Mesodermal cell (in vitro differentiated cells): Measurements from ENCODE around the gene MDH1. TPM values are rescaled to one million over a fixed set of nuclear protein-coding genes. Genes with fewer than 3 reads are reported as not detected.
A peak's percentile ranks its signal among the peaks of the same experiment; 100 is the strongest.
"Not testable (repeated sequence)": the region's sequence is repeated elsewhere in the genome, so short reads cannot be mapped to it uniquely, and the experiment has no call there.

ENCODE experiments used
- H3K27ac ChIP-seq: 2 replicates; pipeline ENCODE4 v1.7.0; 2013; ENCODE audit warnings: mild to moderate bottlenecking, low read depth, low read length, moderate library complexity; ENCODE audit not compliant: severe bottlenecking
- H3K36me3 ChIP-seq: 2 replicates; pipeline ENCODE4 v1.7.1; 2013; ENCODE audit warnings: mild to moderate bottlenecking, low read length, moderate library complexity; ENCODE audit not compliant: control insufficient read depth, insufficient read depth
- H3K4me1 ChIP-seq: one replicate; pipeline ENCODE4 v1.7.1; 2013; ENCODE audit warnings: mild to moderate bottlenecking, low read length; ENCODE audit not compliant: insufficient read depth, control insufficient read depth, poor library complexity, severe bottlenecking
- H3K4me3 ChIP-seq: 2 replicates; pipeline ENCODE4 v1.7.0; 2013; ENCODE audit warnings: low read length, control low read depth, mild to moderate bottlenecking; ENCODE audit not compliant: insufficient read depth, poor library complexity, severe bottlenecking; ENCODE audit errors: extremely low read depth
- H3K9me3 ChIP-seq: 2 replicates; pipeline ENCODE4 v1.7.1; 2013; ENCODE audit warnings: mild to moderate bottlenecking, low read length, moderate library complexity; ENCODE audit not compliant: control insufficient read depth
- WGBS, 2 experiments: methylation state at CpG; one replicate each; pipeline ENCODE4 v1.1.5; 2013; ENCODE audit warnings: missing lambda C conversion rate in 2 of 2; ENCODE audit not compliant: insufficient coverage in 2 of 2; 5-methylcytosine and 5-hydroxymethylcytosine counted together
- polyA plus RNA-seq, 2 experiments: library from polyadenylated mRNA; stranded (reverse); fragments of 50-300 nt; gene quantifications; one replicate each; pipeline ENCODE4 v1.2.3, GENCODE V29; 2013

MDH1 gene
- polyA plus RNA-seq (2013, experiment 1 of 2) = 201 TPM
- polyA plus RNA-seq (2013, experiment 2 of 2) = 225 TPM

DNA sequence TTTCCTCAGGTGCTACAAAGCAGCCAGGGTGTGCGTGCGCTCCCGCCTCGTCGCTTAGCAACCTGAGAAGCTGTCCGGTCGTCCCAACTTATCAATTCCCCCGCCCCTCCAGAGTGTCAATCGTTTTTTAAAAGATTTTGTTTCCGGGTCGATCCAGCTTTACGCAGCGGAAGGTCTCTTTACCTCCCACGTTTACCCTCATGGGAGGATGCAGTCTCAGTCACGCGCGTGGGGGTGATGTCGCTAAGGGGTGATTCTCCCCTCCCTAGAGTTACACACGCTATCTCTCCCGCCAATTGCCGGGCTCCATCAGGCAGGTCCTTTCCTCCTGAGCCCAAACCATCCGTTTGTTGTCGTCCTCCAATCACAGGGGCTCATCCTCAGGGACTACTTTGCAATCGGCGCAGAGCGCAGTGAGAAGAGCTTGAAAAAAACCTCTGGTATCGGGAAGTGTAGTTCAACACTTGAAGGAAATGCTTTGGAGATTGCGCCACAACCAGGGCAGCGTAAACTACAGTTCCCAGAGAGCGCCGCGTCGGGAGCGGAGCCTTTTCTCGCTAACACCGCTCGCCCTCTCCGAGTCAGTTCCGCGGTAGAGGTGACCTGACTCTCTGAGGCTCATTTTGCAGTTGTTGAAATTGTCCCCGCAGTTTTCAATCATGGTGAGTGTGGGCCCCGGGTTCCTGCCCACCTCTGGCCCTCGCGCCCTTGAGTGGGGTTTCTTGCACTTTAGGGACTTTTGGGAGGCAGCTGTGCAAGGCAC, at the start of gene MDH1, which contains the start of gene WDPCP:
Gene MDH1 (plus strand): TSS at position 579 of the 763 bp plus-strand sequence. CDS start 81 bp downstream, at position 660.
Gene WDPCP (minus strand): TSS at position 93 of the 763 bp plus-strand sequence. CDS start 206 bp downstream, outside the sequence.
- H3K9me3 ChIP-seq = no peaks in the 10 kb centered on the region
- H3K4me1 ChIP-seq = peaks cover 20% of the 10 kb centered on the region
- H3K4me3 ChIP-seq = peak within 1 kb of the TSS; percentile 99
- peaks cover 10% of the 10 kb centered on the region for H3K36me3 ChIP-seq
- WGBS, 2 experiments = 0% methylated on average over 31 to 33 of the region's 44 CpGs
- peak within 1 kb of the TSS; percentile 58 for H3K27ac ChIP-seq

GRCh38 chr2:63539416-63540162, 49.2 kb upstream of the MDH1 start:
- WGBS, 2 experiments = 84 to 100% methylated on average over 3 to 4 of the region's 6 CpGs
- H3K27ac ChIP-seq = no peak overlapping the region
- no peaks in the 10 kb centered on the region for H3K4me1 ChIP-seq
- no peaks in the 10 kb centered on the region for H3K9me3 ChIP-seq
- H3K36me3 ChIP-seq = no peaks in the 10 kb centered on the region
- no peak overlapping the region for H3K4me3 ChIP-seq

DNA sequence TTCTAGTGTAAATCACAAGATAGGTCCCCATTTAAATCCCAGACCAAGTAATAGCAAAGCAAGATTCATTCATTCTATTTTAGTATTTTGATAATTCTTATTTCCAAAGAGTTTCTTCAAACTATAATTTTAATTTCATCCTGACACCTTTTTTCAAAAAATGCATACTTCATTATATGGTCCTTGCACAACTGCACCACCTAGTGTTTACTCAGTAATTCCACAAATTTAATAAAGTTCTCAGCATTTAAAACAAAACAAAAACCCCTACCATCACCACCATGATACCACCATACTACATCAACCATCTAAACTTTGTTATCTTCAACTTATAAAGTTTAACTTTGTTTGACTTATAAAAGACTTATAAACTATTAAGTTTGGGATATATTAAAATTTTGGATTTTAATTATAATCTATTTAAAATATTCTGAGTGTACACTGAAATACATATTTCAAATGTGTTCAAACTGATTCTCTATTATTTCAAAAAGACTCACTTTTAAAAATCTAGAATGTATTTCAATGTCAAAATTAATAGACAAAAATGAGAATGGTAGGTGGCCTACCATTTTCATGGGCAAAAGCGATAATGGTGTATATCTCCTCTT, 44.6 kb upstream of the MDH1 start:
- WGBS, 2 experiments = no CpG with 5 or more reads among the region's 1 CpG

DNA sequence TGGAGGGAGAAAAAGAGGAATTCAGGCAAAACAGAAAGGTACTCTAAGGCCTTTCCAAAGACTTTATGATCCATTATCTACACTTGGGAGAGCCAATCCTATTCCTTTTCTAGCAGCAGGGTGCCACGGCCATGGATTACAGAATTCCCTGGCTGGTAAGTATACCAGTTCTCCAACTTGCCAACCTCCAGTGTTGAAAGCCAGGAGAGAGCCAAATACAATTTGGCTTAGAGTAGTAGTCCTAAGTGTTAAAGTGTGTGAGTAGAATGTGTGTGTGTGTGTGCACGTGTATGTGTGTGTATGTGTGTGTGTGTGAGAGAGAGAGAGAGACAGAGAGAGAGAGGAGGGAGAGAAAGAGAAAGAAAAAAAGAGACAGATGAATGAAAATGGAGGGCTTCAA, 43.7 kb upstream of the MDH1 start:
- WGBS, 2 experiments = 70 to 83% methylated on average over 2 of the region's 2 CpGs
- Histone ChIP-seq H3K27ac (no peak overlapping the region), H3K36me3 (no peaks in the 10 kb centered on the region)

More for the DNA sequence above, 44.6 kb upstream of the MDH1 start:
- no peaks in the 10 kb centered on the region for H3K4me1 ChIP-seq
- H3K36me3 ChIP-seq = no peaks in the 10 kb centered on the region
- H3K9me3 ChIP-seq = no peaks in the 10 kb centered on the region
- no peak overlapping the region for H3K4me3 ChIP-seq
- no peak overlapping the region for H3K27ac ChIP-seq

DNA sequence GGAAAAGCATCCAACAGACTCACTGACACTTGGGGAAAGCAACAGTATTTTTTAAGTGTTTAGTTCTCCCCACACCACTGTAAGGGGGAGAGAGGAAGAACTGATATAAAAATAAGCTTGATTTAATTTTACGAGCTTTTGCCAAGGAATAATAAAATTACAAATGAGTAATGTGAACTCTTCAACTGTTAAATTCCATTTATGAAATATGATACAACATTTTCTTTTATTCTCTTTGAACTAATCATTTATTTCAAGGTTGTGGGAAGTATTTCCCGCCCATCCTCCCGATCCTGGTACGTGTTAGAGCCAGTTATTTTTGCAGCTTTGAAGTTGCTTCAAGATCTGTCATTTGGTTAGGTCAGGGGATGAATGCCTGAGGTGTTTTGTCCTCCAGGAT, 35.7 kb upstream of the MDH1 start:
- Histone ChIP-seq H3K27ac (no peak overlapping the region), H3K9me3 (peaks cover 6% of the 10 kb centered on the region), H3K4me3 (no peak overlapping the region), H3K4me1 (no peaks in the 10 kb centered on the region), H3K36me3 (no peaks in the 10 kb centered on the region)
- 100% methylated on average over 1 of the region's 4 CpGs; no CpG with 5 or more reads in 1 of the 2 experiments for WGBS, 2 experiments

More for the DNA sequence above, 43.7 kb upstream of the MDH1 start:
- Histone ChIP-seq H3K9me3 (no peaks in the 10 kb centered on the region), H3K4me3 (no peak overlapping the region), H3K4me1 (no peaks in the 10 kb centered on the region)

GRCh38 chr2:63555299-63555698, 33.5 kb upstream of the MDH1 start:
- H3K27ac ChIP-seq = no peak overlapping the region
- 94% methylated on average over 6 to 7 of the region's 7 CpGs for WGBS, 2 experiments
- H3K4me3 ChIP-seq = no peak overlapping the region
- H3K36me3 ChIP-seq = no peaks in the 10 kb centered on the region
- H3K9me3 ChIP-seq = peaks cover 10% of the 10 kb centered on the region
- no peaks in the 10 kb centered on the region for H3K4me1 ChIP-seq

DNA sequence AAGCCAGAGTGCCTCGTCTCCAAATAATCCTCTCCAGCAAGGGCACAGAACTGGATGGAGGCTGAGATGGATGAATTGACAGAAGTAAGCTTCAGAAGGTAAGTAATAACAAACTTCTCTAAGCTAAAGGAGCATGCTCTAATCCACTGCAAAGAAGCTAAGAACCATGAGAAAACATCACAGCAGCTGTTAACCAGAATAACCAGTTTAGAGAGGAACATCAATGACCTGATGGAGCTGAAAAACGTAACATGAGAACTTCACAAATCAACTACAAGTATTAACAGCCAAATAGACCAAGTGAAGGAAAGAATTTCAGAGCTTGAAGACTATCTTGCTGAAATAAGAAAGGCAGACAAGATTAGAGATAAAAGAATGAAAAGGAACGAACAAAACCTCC, 32.8 kb upstream of the MDH1 start:
- Histone ChIP-seq H3K4me3 (no peak overlapping the region), H3K27ac (no peak overlapping the region), H3K36me3 (no peaks in the 10 kb centered on the region), H3K4me1 (no peaks in the 10 kb centered on the region), H3K9me3 (peaks cover 10% of the 10 kb centered on the region)
- 92% methylated on average over 1 of the region's 3 CpGs; no CpG with 5 or more reads in 1 of the 2 experiments for WGBS, 2 experiments

DNA sequence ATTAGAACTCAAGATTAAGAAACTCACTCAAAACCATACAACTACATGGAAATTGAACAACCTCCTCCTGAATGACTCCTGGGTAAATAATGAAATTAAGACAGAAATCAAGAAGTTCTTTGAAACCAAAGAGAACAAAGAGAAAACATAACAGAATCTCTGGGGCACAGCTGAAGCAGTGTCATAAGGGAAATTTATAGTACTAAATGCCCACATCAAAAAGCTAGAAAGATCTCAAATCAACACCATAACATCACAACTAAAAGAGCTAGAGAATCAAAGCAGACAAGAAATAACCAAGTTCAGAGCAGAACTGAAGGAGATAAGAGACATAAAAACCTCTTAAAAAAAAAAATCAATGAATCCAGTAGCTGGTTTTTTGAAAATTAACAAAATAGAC, 30.9 kb upstream of the MDH1 start:
- not testable (repeated sequence) for H3K9me3 ChIP-seq, H3K4me1 ChIP-seq, H3K27ac ChIP-seq, H3K36me3 ChIP-seq, H3K4me3 ChIP-seq

- 64 to 93% methylated on average over 2 of the region's 3 CpGs for WGBS, 2 experiments
- not testable (repeated sequence) for H3K9me3 ChIP-seq, H3K27ac ChIP-seq, H3K4me1 ChIP-seq, H3K4me3 ChIP-seq, H3K36me3 ChIP-seq
Observed at GRCh38 chr2:63558922-63559321, 29.8 kb upstream of the MDH1 start.

DNA sequence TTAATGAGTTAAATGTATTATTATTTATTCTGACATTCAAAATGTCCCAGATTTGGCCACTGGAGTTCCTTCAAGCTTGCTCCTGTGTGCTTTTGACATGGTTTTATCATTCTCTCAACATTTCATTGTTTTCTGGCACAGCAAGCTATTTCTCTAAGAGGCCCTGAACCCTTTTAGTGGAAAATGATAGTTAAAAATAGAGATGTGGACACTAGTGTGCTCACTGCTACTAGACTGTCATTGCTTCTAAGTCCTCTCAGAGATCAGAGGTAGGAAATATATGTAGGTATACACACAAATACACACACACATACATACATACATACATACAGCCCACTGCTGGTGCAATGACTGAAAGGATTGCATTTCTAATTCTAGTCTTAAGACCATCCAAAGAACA, 26.0 kb upstream of the MDH1 start:
- Histone ChIP-seq H3K4me3 (no peak overlapping the region), H3K27ac (no peak overlapping the region), H3K36me3 (no peaks in the 10 kb centered on the region), H3K9me3 (peaks cover 8% of the 10 kb centered on the region), H3K4me1 (no peaks in the 10 kb centered on the region)
